Measurements from ENCODE around the gene SPTLC2.

GRCh38 chr14:77503138-77503537 lies 113.3 kb downstream of the SPTLC2 start:
- TF ChIP-seq, protein P1, sequence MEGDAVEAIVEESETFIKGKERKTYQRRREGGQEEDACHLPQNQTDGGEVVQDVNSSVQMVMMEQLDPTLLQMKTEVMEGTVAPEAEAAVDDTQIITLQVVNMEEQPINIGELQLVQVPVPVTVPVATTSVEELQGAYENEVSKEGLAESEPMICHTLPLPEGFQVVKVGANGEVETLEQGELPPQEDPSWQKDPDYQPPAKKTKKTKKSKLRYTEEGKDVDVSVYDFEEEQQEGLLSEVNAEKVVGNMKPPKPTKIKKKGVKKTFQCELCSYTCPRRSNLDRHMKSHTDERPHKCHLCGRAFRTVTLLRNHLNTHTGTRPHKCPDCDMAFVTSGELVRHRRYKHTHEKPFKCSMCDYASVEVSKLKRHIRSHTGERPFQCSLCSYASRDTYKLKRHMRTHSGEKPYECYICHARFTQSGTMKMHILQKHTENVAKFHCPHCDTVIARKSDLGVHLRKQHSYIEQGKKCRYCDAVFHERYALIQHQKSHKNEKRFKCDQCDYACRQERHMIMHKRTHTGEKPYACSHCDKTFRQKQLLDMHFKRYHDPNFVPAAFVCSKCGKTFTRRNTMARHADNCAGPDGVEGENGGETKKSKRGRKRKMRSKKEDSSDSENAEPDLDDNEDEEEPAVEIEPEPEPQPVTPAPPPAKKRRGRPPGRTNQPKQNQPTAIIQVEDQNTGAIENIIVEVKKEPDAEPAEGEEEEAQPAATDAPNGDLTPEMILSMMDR (conservative IDR thresholded peaks at IDR 0.05; ENCODE audit: low read length): no peak
- TF ChIP-seq EZH2phosphoT487 (IDR thresholded peaks at IDR 0.05; ENCODE audit: borderline replicate concordance): no peak
